ENCODE results near the gene JPH2.
"Not testable (repeated sequence)": the region's sequence is repeated elsewhere in the genome, so short reads cannot be mapped to it uniquely, and the experiment has no call there.

Gene JPH2

DNA sequence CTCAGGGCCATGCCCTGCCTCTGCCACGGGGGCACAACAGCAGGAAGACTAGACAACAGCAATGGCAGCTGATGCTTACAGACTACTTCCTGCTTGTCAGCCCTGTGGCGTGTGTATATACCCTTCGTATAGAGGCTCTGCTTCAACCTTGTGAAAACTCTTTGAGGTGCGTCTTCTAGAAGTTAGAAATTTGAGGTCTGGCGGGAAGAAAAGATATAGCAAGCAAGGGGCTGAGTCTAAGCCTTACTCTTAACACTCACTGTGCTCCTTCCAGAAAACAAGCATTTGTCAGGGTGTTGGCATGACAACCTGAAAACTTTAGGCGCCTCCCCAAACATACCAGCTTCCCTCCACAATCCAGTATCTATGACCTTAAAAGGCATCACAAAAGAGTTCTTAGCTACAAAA, 33.3 kb downstream of the JPH2 start:
- no peak for DNase-seq

- no peak for DNase-seq
Measured at GRCh38 chr20:44151621-44152416, 35.2 kb downstream of the JPH2 start.

DNA sequence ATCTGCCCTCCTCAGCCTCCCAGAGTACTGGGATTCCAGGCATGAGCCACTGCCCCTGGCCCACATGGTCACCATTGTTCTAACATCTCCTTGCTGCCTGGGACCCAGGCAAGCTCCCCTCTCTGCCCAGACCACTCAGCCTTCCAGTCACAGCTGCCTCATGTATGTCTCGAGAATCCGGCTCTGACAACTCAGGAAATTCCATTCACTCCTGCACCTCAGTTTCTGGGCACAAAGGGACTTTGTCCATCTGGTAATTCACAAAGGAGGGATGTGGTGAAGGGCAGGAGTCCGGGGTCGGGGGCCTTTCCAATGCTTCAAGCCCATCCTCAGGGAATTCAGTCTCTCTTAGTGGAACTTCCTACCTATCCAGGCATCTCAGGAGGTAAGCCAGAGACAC, 40.7 kb downstream of the JPH2 start:
- DNase-seq, result no peak

DNA sequence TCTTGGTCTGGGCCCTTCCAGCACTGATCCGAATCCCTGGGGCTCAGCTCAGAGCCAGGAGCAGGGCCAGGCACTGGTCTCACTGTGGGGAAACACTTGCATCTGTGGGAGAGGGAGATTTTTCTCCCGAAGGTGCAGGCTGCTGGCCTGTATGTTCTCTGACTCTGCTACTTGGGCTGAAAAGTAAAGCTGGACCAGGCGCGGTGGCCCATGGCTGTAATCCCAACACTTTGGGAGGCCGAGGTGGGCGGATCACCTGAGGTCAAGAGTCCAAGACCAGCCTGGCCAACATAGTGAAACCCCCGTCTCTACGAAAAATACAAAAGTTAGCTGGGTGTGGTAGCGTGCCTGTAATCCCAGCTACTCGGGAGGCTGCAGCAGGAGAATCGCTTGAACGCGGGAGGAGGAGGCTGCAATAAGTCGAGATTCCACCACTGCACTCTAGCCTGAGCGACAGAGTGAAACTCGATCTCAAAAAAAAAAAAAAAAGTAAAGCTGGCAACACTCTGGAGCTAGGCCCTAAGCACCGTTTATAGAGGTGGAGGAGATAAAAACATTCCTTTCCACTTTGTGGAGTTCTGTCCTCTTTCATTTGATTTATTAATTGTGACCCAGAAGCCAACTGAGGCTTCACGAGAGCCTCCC, 41.7 kb downstream of the JPH2 start:
- DNase-seq, result no peak

GRCh38 chr20:44143936-44144335, 43.1 kb downstream of the JPH2 start:
- no peak for DNase-seq

GRCh38 chr20:44142413-44142812, 44.6 kb downstream of the JPH2 start:
- no peak for DNase-seq

GRCh38 chr20:44141873-44142272, 45.1 kb downstream of the JPH2 start:
- no peak for DNase-seq

- DNase-seq, result no peak
Measured at GRCh38 chr20:44138867-44139266, 48.1 kb downstream of the JPH2 start.

DNA sequence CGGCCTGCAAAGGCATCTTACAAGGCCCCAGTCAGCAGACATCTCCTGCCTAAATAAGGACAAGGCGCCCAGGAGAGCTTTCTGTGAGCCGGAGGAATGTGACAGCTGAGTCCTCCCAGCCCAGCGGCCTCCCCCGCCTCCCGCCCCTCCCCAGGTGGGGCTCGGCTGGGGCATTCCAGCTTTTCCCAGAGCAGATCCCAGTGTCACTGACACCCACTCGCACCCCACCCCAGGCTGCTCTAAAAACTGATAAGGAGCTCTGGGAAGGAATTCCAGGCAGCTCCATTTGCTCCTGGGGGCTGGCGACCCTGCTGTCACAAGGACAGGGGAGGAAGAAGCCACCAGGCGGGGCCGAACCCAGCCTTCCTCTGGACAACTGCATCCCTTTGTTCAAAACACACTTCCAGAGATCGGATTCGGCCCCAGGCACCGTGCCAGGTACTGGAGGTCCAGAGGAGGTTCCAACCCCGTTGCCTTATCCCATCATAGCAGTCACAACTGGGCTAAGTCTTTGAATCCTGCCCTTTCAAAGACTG, 49.7 kb downstream of the JPH2 start:
- DNase-seq, result no peak

DNA sequence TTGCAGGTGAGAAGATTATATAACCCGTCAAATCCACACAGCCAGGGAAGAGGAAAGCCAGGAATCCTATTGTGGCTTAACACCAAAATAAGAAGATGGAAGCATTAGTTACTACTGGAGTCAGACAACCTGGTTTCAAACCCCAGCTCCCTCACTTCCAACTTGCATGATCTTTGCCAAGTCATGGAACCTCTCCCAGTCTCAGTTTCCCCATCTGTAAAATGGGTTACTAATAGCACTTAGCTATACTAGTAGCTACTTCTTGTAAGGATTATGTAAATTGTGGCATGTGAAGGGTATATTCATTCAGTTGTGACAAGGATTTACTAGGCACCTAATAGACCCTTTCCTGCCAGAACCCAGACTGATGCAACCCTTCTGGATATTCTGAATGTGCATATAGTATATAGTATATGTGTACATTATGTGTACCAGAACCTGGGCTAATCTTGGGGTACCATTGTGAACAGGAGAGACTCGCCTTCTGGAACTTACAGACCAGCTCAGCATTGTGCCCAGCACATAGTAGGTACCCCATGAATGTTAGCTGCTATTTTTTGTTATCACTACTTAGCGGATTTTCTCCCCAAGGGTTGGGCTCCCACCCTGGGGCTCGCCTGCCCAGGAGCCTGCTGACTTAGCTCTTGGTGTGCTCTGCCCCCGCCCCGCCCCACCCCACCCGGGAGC, 50.3 kb downstream of the JPH2 start:
- DNase-seq, result no peak

DNA sequence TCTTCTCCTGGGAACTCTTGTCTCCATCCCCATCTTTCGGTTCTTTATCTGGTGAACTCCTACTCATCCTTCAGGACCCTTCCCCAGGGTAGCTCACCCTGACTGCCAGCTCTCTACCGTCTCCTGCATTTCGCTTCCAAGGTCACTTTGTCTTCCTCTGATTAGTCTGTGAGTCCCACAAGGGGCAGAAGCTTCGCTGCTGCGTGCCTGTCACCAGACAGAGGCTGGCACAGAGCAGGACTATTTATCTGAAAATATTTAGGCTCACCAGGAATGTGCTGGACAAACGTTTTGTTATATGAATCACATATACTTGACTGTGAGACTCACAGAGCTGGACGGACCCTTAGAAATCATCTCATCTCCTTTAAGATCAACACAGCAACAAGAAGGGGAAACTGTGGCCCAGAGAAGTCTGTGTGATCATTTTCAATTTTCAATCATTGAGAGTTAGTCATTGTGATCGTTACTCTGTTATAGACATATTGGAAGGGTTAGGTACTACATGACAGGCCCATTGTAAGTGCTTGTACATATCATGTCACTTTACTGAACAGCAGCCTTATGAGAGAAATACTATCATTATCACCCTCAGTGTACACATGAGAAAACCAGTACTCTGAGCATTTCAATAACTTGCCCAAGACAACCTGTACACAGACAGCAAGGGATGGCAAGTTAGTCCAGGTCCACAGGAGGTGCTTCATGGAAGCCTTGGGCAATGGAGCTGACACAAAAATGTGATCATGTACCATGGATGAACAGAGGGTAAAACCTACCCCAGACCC, 51.4 kb downstream of the JPH2 start:
- DNase-seq, result no peak

- DNase-seq, result peak; percentile 11
Measured at GRCh38 chr20:44135012-44135412, 52.0 kb downstream of the JPH2 start.

DNA sequence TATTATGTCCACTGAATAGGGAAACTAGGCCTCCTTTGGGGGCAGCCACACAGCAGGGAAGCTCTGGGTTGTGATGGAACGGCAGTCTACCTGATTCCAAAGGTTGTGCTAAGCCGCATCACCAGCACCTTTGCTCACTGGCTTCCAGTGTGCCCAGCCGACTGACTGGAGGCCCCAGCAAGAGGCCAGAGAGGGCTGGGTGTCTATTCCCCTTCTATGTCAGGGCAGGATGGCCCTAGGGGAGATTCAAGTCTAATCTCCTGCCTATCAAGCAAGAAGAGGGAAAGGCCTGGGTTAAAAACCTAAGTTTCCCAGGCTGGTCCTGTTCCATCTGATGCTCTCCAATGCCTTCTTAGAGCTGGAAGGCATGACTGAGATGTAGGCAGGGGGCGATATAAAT, 53.6 kb downstream of the JPH2 start:
- no peak for DNase-seq

GRCh38 chr20:44131704-44132103, 55.3 kb downstream of the JPH2 start:
- DNase-seq, result no peak

GRCh38 chr20:44129911-44130718, 56.9 kb downstream of the JPH2 start:
- DNase-seq, result no peak

DNA sequence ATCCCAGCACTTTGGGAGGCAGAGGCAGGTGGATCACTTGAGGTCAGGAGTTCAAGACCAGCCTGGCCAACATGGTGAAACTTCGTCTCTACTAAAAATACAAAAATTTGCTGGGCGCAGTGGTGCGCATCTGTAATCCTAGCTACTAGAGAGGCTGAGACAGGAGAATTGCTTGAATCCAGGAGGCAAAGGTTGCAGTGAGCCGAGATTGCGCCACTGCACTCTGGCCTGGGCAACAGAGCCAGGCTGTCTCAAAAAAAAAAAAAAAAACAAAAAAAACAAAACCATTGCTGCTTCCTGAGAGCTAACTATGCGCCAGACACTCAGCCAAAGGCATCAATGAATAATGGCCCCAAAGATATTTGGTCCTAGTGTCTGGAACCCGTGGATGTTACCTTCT, 57.7 kb downstream of the JPH2 start:
- DNase-seq, result not testable (repeated sequence)

GRCh38 chr20:44126445-44126844, 60.5 kb downstream of the JPH2 start:
- no peak for DNase-seq

- no peak for DNase-seq
Measured at GRCh38 chr20:44125332-44126127, 61.5 kb downstream of the JPH2 start.

DNA sequence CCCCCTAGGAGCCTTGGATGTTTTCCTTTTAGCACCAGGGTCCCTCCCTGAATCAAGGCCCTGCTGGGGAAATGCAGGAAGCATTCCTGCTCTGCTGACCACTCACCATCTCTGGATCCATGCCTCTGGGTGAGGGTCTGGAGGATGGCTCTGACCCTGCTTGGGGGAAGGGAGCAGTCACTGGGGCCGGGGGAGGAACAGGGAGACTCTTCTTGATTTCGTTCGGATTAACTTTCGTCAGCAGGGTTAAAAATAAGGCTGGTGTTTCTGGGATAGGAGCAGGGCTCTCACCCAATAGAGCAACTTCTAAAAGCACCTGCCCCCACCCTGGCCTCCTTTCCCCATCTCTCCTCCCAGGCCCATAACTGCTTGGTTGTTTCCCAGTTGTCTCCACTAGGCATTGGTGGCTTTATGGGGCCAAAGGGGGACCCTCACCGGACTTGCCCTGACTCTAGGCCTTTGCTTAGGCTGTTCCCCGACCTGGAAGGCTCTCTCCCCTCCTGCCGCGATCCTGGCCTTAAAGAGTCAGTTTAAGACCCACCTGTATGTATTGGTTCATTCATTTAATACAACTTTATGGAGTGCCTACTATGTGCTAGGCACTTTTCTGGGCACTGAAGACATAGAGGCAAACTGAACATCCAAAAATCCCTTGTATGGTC, 63.0 kb downstream of the JPH2 start:
- DNase-seq, result no peak

- no peak for DNase-seq
Measured at GRCh38 chr20:44123251-44123650, 63.7 kb downstream of the JPH2 start.
